Smooth muscle cell (in vitro differentiated cells): ENCODE results near the gene IFT43. TPM values are rescaled to one million over a fixed set of nuclear protein-coding genes. Genes with fewer than 3 reads are reported as not detected.

Experiments
- DNase-seq: peaks from one replicate; lab custom pipeline; 2025; ENCODE audit not compliant: unreplicated experiment; lab: John Stamatoyannopoulos, UW
- H2AFZ ChIP-seq: fragments of 200-600 bp; sonication (generic); 2 replicates; pipeline ENCODE4 v1.6.0; 2016; ENCODE audit warnings: antibody characterized with exemption, low read depth, mild to moderate bottlenecking
- H3F3A ChIP-seq: fragments of 200-600 bp; sonication (generic); 2 replicates; pipeline ENCODE4 v1.6.0; 2017; ENCODE audit warnings: antibody characterized with exemption, low read depth
- H3K27ac ChIP-seq: fragments of 200-600 bp; sonication (generic); 2 replicates; pipeline ENCODE4 v1.5.1; 2016; ENCODE audit warnings: low read depth, mild to moderate bottlenecking
- H3K27me3 ChIP-seq: fragments of 200-600 bp; sonication (generic); 2 replicates; pipeline ENCODE4 v1.6.1; 2016; ENCODE audit warnings: low read depth, mild to moderate bottlenecking
- H3K36me3 ChIP-seq: fragments of 200-600 bp; sonication (generic); 2 replicates; pipeline ENCODE4 v1.5.1; 2016; ENCODE audit warnings: low read depth
- H3K4me1 ChIP-seq: fragments of 200-600 bp; sonication (generic); 2 replicates; pipeline ENCODE4 v1.5.1; 2016; ENCODE audit warnings: low read depth
- H3K4me2 ChIP-seq: fragments of 200-600 bp; sonication (generic); 2 replicates; pipeline ENCODE4 v1.6.0; 2016; ENCODE audit warnings: mild to moderate bottlenecking
- H3K4me3 ChIP-seq: fragments of 200-600 bp; sonication (generic); 2 replicates; pipeline ENCODE4 v1.5.1; 2016; ENCODE audit warnings: mild to moderate bottlenecking
- H3K79me2 ChIP-seq: fragments of 200-600 bp; sonication (generic); 2 replicates; pipeline ENCODE4 v1.6.0; 2016; ENCODE audit warnings: low read depth, mild to moderate bottlenecking
- H3K9ac ChIP-seq: fragments of 200-600 bp; sonication (generic); 2 replicates; pipeline ENCODE4 v1.6.0; 2016; ENCODE audit warnings: low read depth
- H3K9me3 ChIP-seq: fragments of 200-600 bp; sonication (generic); replicated peaks from 2 replicates; pipeline ENCODE4 v1.5.1; 2016; ENCODE audit warnings: low read depth
- H4K20me1 ChIP-seq: fragments of 200-600 bp; sonication (generic); 2 replicates; pipeline ENCODE4 v1.6.0; 2016; ENCODE audit warnings: low read depth
- WGBS: methylation state at CpG from one replicate; pipeline ENCODE4 v1.1.7; 2016; ENCODE audit warnings: low lambda C conversion rate; 5-methylcytosine and 5-hydroxymethylcytosine counted together
- polyA plus RNA-seq: library from polyadenylated mRNA; unstranded; fragments of >200 nt; fragmentation: Nextera tagmentation; extraction: Ambion mirVana; gene quantifications from 2 replicates; pipeline ENCODE4 v1.2.1, GENCODE V29; 2016
- total RNA-seq: library from RNA; depleted of rRNA; stranded (reverse); fragments of >200 nt; gene quantifications from 2 replicates; pipeline ENCODE4 v1.2.3, GENCODE V29; 2014
- TF ChIP-seq, protein P1 (sequence below): fragments of 200-600 bp; sonication (generic); IDR thresholded peaks from 2 replicates; pipeline ENCODE4 v1.5.1; 2017; ENCODE audit warnings: borderline replicate concordance, mild to moderate bottlenecking, antibody characterized with exemption; ENCODE audit not compliant: insufficient read depth, poor library complexity, severe bottlenecking

IFT43 gene
- total and polyA plus RNA-seq, 2 experiments from 2014 or later, result 46.9 to 63.0 TPM

GRCh38 chr14:76115010-76115422, 129.5 kb downstream of the IFT43 start:
- Histone ChIP-seq H3K36me3 (no peaks in the 10 kb centered on the region), H3K9ac (no peak overlapping the region), H3K27ac (no peak overlapping the region), H3K79me2 (no peaks in the 10 kb centered on the region), H3K9me3 (no peaks in the 10 kb centered on the region), H3K4me1 (peaks cover 10% of the 10 kb centered on the region), H4K20me1 (no peaks in the 10 kb centered on the region), H3K4me3 (no peak overlapping the region), H3F3A (no peaks in the 10 kb centered on the region), H3K27me3 (no peaks in the 10 kb centered on the region), H3K4me2 (no peak overlapping the region), H2AFZ (no peak overlapping the region)
- 59% methylated on average over 2 of the region's 2 CpGs for WGBS
- TF ChIP-seq, protein P1, sequence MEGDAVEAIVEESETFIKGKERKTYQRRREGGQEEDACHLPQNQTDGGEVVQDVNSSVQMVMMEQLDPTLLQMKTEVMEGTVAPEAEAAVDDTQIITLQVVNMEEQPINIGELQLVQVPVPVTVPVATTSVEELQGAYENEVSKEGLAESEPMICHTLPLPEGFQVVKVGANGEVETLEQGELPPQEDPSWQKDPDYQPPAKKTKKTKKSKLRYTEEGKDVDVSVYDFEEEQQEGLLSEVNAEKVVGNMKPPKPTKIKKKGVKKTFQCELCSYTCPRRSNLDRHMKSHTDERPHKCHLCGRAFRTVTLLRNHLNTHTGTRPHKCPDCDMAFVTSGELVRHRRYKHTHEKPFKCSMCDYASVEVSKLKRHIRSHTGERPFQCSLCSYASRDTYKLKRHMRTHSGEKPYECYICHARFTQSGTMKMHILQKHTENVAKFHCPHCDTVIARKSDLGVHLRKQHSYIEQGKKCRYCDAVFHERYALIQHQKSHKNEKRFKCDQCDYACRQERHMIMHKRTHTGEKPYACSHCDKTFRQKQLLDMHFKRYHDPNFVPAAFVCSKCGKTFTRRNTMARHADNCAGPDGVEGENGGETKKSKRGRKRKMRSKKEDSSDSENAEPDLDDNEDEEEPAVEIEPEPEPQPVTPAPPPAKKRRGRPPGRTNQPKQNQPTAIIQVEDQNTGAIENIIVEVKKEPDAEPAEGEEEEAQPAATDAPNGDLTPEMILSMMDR, result no peak
- no peak for DNase-seq

- H3K36me3 ChIP-seq, result no peaks in the 10 kb centered on the region
- WGBS, result 77% methylated on average over 16 of the region's 16 CpGs
- no peaks in the 10 kb centered on the region for H3F3A ChIP-seq
- TF ChIP-seq, protein P1, result no peak
- no peaks in the 10 kb centered on the region for H3K27me3 ChIP-seq
- DNase-seq, result no peak
- no peak overlapping the region for H3K4me2 ChIP-seq
- no peaks in the 10 kb centered on the region for H3K9me3 ChIP-seq
- no peak overlapping the region for H3K9ac ChIP-seq
- peaks cover 8% of the 10 kb centered on the region for H3K4me1 ChIP-seq
- no peaks in the 10 kb centered on the region for H4K20me1 ChIP-seq
- no peak overlapping the region for H2AFZ ChIP-seq
- no peaks in the 10 kb centered on the region for H3K79me2 ChIP-seq
- no peak overlapping the region for H3K27ac ChIP-seq
- H3K4me3 ChIP-seq, result no peak overlapping the region
These were observed 132.4 kb downstream of the IFT43 start for GRCh38 chr14:76117789-76118484.

- H3K27me3 ChIP-seq, result no peaks in the 10 kb centered on the region
- H3K9ac ChIP-seq, result no peak overlapping the region
- 90% methylated on average over 4 of the region's 4 CpGs for WGBS
- no peak for DNase-seq
- no peak overlapping the region for H3K4me3 ChIP-seq
- H3K4me2 ChIP-seq, result no peak overlapping the region
- H3K36me3 ChIP-seq, result no peaks in the 10 kb centered on the region
- H4K20me1 ChIP-seq, result no peaks in the 10 kb centered on the region
- TF ChIP-seq, protein P1, result no peak
- no peaks in the 10 kb centered on the region for H3K9me3 ChIP-seq
- H2AFZ ChIP-seq, result no peak overlapping the region
- no peaks in the 10 kb centered on the region for H3K79me2 ChIP-seq
- H3F3A ChIP-seq, result no peaks in the 10 kb centered on the region
- peaks cover 1% of the 10 kb centered on the region for H3K4me1 ChIP-seq
- H3K27ac ChIP-seq, result no peak overlapping the region
These were observed 133.0 kb downstream of the IFT43 start for GRCh38 chr14:76118594-76118993.

- no peak overlapping the region for H3K9ac ChIP-seq
- DNase-seq, result no peak
- WGBS, result 92% methylated on average over 4 of the region's 4 CpGs
These were observed 135.7 kb downstream of the IFT43 start for GRCh38 chr14:76121089-76121748.

More at GRCh38 chr14:76121089-76121748, 135.7 kb downstream of the IFT43 start:
- Histone ChIP-seq H3F3A (no peaks in the 10 kb centered on the region), H3K4me2 (no peak overlapping the region), H3K9me3 (no peaks in the 10 kb centered on the region), H3K27me3 (no peaks in the 10 kb centered on the region), H3K27ac (no peak overlapping the region), H3K4me1 (no peaks in the 10 kb centered on the region), H3K36me3 (no peaks in the 10 kb centered on the region), H2AFZ (no peak overlapping the region), H3K79me2 (no peaks in the 10 kb centered on the region), H3K4me3 (no peak overlapping the region), H4K20me1 (no peaks in the 10 kb centered on the region)
- TF ChIP-seq, protein P1, result no peak
